ENCODE data around the gene CDH23.
A peak's percentile ranks its signal among the peaks of the same experiment; 100 is the strongest.

CDH23 gene

GRCh38 chr10:71856619-71857018 lies 459.9 kb downstream of the CDH23 start:
- no peak for TF ChIP-seq CTCF (conservative IDR thresholded peaks at IDR 0.05; ENCODE audit: low read depth)
- CTCF ChIA-PET = no interaction called here
- POLR2A ChIA-PET (ENCODE audit: low non-redundant PET) = no interaction called here
- DNase-seq (ENCODE audit: low spot score) = no peak
- H3K27ac ChIP-seq = no peak overlapping the region

GRCh38 chr10:71857934-71858890 lies 461.5 kb downstream of the CDH23 start:
- DNase-seq (ENCODE audit: low spot score) = no peak
- no peak overlapping the region; the same call in 1 of the 2 replicates for H3K27ac ChIP-seq
- CTCF ChIA-PET = no interaction called here
- POLR2A ChIA-PET (ENCODE audit: low non-redundant PET) = no interaction called here
- no peak for TF ChIP-seq CTCF (conservative IDR thresholded peaks at IDR 0.05; ENCODE audit: low read depth)

GRCh38 chr10:71860243-71861029 lies 463.7 kb downstream of the CDH23 start:
- CTCF ChIA-PET = interaction anchor here (0.6 to 1.8 kb wide), 2 partner anchors 23 to 36 kb away, joined by 3 to 11 read pairs; no protein-coding TSS in a partner anchor
- peak; percentile 97 for DNase-seq (ENCODE audit: low spot score)

GRCh38 chr10:71863203-71863602 lies 466.5 kb downstream of the CDH23 start:
- no peak overlapping the region for H3K27ac ChIP-seq
- CTCF ChIA-PET = interaction anchor here (0.6 kb wide), 1 partner anchor 58 kb away, joined by 3 read pairs; no protein-coding TSS in a partner anchor
- no peak for TF ChIP-seq CTCF (conservative IDR thresholded peaks at IDR 0.05; ENCODE audit: low read depth)
- POLR2A ChIA-PET (ENCODE audit: low non-redundant PET) = no interaction called here
- no peak for DNase-seq (ENCODE audit: low spot score)

More at GRCh38 chr10:71860243-71861029, 463.7 kb downstream of the CDH23 start:
- POLR2A ChIA-PET (ENCODE audit: low non-redundant PET) = interaction anchor here (1.3 kb wide), 1 partner anchor 9 kb away, joined by 4 read pairs; the partner anchor contains the start of gene PSAP
- peak overlapping the region; percentile 90 for H3K27ac ChIP-seq
- TF ChIP-seq CTCF (conservative IDR thresholded peaks at IDR 0.05; ENCODE audit: low read depth) = no peak

GRCh38 chr10:71864911-71865361 lies 468.2 kb downstream of the CDH23 start:
- DNase-seq (ENCODE audit: low spot score) = no peak
- CTCF ChIA-PET = interaction anchor here (0.6 to 1.5 kb wide), 2 partner anchors 31 to 153 kb away, joined by 3 read pairs; no protein-coding TSS in a partner anchor
- H3K27ac ChIP-seq = peak overlapping the region; percentile 49
- no peak for TF ChIP-seq CTCF (conservative IDR thresholded peaks at IDR 0.05; ENCODE audit: low read depth)
- POLR2A ChIA-PET (ENCODE audit: low non-redundant PET) = no interaction called here

Measured in RWPE1 (cell line).